Gastrocnemius medialis (tissue), 4 donors: ENCODE results near the gene GIMAP7.

Experiments
- CTCF ChIP-seq, 5 experiments: fragments of 450-650 bp in 3 of 5; fragments of 200-600 bp in 2 of 5; sonication (generic) in 2 of 5; IDR thresholded peaks in 4 of 5; conservative IDR thresholded peaks in 1 of 5; 1 replicate in 4 of 5; 2 replicates in 1 of 5; pipeline ENCODE4 v1.5.1; 2016 to 2019; ENCODE audit warnings: antibody characterized with exemption in 5 of 5, mild to moderate bottlenecking in 3 of 5, moderate library complexity in 3 of 5
- POLR2A ChIP-seq, 2 donors: fragments of 450-650 bp; IDR thresholded peaks; one replicate each; pipeline ENCODE4 v1.6.1; 2017; ENCODE audit warnings: antibody characterized with exemption in 2 of 2, mild to moderate bottlenecking in 2 of 2, moderate library complexity in 2 of 2

DNA sequence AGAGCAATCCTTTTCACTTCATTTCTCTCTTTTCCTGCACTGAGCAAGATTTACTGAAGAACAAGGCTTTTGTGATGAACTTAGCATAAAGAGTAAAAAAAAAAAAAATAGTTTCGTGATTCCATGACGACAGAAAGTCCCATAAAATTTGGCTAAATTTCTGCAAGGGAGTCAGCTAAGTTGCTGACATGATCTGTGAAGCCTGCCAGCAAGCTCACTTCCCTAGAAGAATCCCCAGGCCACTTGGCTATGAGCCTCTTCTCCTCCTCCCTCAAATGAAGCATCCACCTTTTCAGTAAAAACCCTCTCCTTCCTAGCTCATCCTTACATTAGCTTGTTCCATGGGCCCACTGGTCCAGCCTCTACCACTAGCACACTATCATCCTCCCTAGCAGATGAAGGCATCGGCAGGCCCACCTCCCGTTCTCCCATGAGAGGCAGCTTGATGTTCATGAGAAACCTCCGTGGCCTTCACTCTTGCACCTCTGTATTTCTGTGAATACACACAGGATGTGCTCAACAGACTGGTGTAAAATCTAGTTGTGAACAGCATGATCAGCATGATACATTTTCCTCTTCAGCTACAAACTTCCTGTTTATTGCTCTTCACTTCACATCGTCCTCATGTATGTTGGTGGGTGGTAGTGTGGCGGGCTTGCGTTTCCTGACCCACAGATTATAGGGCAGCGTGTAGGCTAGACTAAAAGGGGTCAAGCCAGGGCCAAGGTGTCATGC is 33.3 kb upstream of the GIMAP7 start:
- TF ChIP-seq CTCF (IDR thresholded peaks at IDR 0.05 in 4 of 5, conservative IDR thresholded peaks at IDR 0.05 in 1 of 5) (no peak), POLR2A (IDR thresholded peaks at IDR 0.05) (no peak)
